H1 (cell line): Measurements from ENCODE around the gene SRCIN1. TPM values are rescaled to one million over a fixed set of nuclear protein-coding genes. Genes with fewer than 3 reads are reported as not detected.

Experiments
- CTCF ChIA-PET: fragments of 300-600 bp; sonication (Branson Sonifier 250); formaldehyde crosslinking; loops from one replicate; lab custom pipeline; 2021; ENCODE audit not compliant: partially characterized antibody; lab: Charles Lee
- POLR2A ChIA-PET: fragments of 300-600 bp; sonication (Branson Sonifier 250); formaldehyde crosslinking; loops from one replicate; lab custom pipeline; 2021; ENCODE audit warnings: inconsistent platforms; ENCODE audit not compliant: partially characterized antibody; lab: Charles Lee
- DNase-seq, 2 experiments: peaks; one replicate each; pipeline versions ENCODE4 v3.0.0 to v3.0.0-alpha.2; 2010 to 2022; ENCODE audit warnings: low spot score in 2 of 2, low read depth in 1 of 2, mixed read lengths in 1 of 2
- FAIRE-seq: peaks from 2 replicates; lab custom pipeline; 2011; peaks lifted over from hg19 to GRCh38; lab: Jason Lieb, UNC
- H2AFZ ChIP-seq: 2 replicates; pipeline ENCODE4 v1.8.1; 2012; ENCODE audit warnings: low read length, inconsistent platforms
- H2AK5ac ChIP-seq: 2 replicates; pipeline ENCODE4 v1.6.1; 2013; ENCODE audit warnings: low read depth, low read length
- H2BK120ac ChIP-seq: replicated peaks from 2 replicates; pipeline ENCODE3; 2013; ENCODE audit warnings: low read depth, low read length, inconsistent platforms
- H2BK12ac ChIP-seq: 2 replicates; pipeline ENCODE4 v1.6.1; 2013; ENCODE audit warnings: low read depth, low read length
- H2BK15ac ChIP-seq: 2 replicates; pipeline ENCODE4 v1.6.1; 2013; ENCODE audit warnings: low read length
- H2BK20ac ChIP-seq: 2 replicates; pipeline ENCODE4 v1.6.1; 2013; ENCODE audit warnings: low read length
- H2BK5ac ChIP-seq: 2 replicates; pipeline ENCODE4 v1.6.1; 2013; ENCODE audit warnings: low read depth, low read length
- H3K14ac ChIP-seq: 2 replicates; pipeline ENCODE4 v1.6.1; 2013; ENCODE audit warnings: inconsistent platforms; ENCODE audit not compliant: insufficient read length
- H3K18ac ChIP-seq: 2 replicates; pipeline ENCODE4 v1.6.1; 2013; ENCODE audit warnings: low read length; ENCODE audit errors: extremely low read depth
- H3K23ac ChIP-seq: 2 replicates; pipeline ENCODE4 v1.6.1; 2013; ENCODE audit warnings: inconsistent platforms; ENCODE audit not compliant: insufficient read length
- H3K23me2 ChIP-seq: 2 replicates; pipeline ENCODE4 v1.6.1; 2013; ENCODE audit warnings: low read depth, low read length
- H3K27ac ChIP-seq: 2 replicates; pipeline ENCODE4 v1.6.1; 2011; ENCODE audit warnings: low read depth, low read length, inconsistent platforms
- H3K27me3 ChIP-seq, 4 experiments: replicated peaks in 1 of 4; 1 replicate in 1 of 4; 2 replicates in 3 of 4; pipeline versions ENCODE4 v1.6.1 to v1.8.1; 2011 to 2013; ENCODE audit warnings: low read length in 3 of 4, mild to moderate bottlenecking in 3 of 4, inconsistent platforms in 2 of 4, mixed read lengths in 2 of 4, moderate library complexity in 1 of 4; ENCODE audit not compliant: control insufficient read depth in 3 of 4, insufficient read depth in 3 of 4; ENCODE audit errors: extremely low read depth in 1 of 4
- H3K36me3 ChIP-seq, 4 experiments: 2 replicates each; pipeline versions ENCODE4 v1.6.1 to v1.8.1; 2011 to 2013; ENCODE audit warnings: mild to moderate bottlenecking in 4 of 4, low read length in 3 of 4, moderate library complexity in 2 of 4, control low read depth in 1 of 4, inconsistent platforms in 1 of 4; ENCODE audit not compliant: insufficient read depth in 4 of 4, control insufficient read depth in 2 of 4
- H3K4ac ChIP-seq: replicated peaks from 2 replicates; pipeline ENCODE3; 2013; ENCODE audit warnings: low read length, low read depth, mixed read lengths, inconsistent platforms; ENCODE audit not compliant: insufficient read length
- H3K4me1 ChIP-seq, 4 experiments: replicated peaks in 1 of 4; 1 replicate in 1 of 4; 2 replicates in 3 of 4; pipeline versions ENCODE4 v1.6.1 to v1.8.1; 2011 to 2013; ENCODE audit warnings: low read length in 3 of 4, inconsistent platforms in 2 of 4, mixed read lengths in 1 of 4; ENCODE audit not compliant: insufficient read depth in 4 of 4, control insufficient read depth in 3 of 4
- H3K4me2 ChIP-seq, 2 experiments: 2 replicates each; pipeline versions ENCODE4 v1.6.1 to v1.8.1; 2011 to 2013; ENCODE audit warnings: low read depth in 2 of 2, low read length in 2 of 2, control low read depth in 1 of 2, inconsistent platforms in 1 of 2, mild to moderate bottlenecking in 1 of 2; ENCODE audit not compliant: insufficient read depth in 1 of 2
- H3K4me3 ChIP-seq, 4 experiments: fragments of 200-600, 300-600 bp in 1 of 4; sonication (generic), shearing (Covaris generic), sonication (Bioruptor Twin) in 1 of 4; 2 replicates each; pipeline versions ENCODE4 v1.5.1 to v1.8.1; 2011 to 2016; ENCODE audit warnings: low read length in 4 of 4, low read depth in 3 of 4, control low read depth in 2 of 4, inconsistent platforms in 2 of 4, mild to moderate bottlenecking in 2 of 4, mixed read lengths in 1 of 4, moderate library complexity in 1 of 4; ENCODE audit not compliant: insufficient read depth in 2 of 4; ENCODE audit errors: extremely low read depth in 1 of 4
- H3K56ac ChIP-seq: replicated peaks from 2 replicates; pipeline ENCODE3; 2013; ENCODE audit warnings: low read depth, mild to moderate bottlenecking, mixed read lengths, low read length, inconsistent platforms; ENCODE audit not compliant: insufficient read length
- H3K79me1 ChIP-seq: 2 replicates; pipeline ENCODE4 v1.6.1; 2013; ENCODE audit warnings: low read depth, low read length, control low read depth
- H3K79me2 ChIP-seq, 2 experiments: 2 replicates each; pipeline versions ENCODE4 v1.6.1 to v1.8.1; 2012 to 2013; ENCODE audit warnings: low read length in 2 of 2, mild to moderate bottlenecking in 2 of 2, inconsistent platforms in 1 of 2; ENCODE audit not compliant: insufficient read depth in 2 of 2, control insufficient read depth in 1 of 2
- H3K9ac ChIP-seq, 4 experiments: replicated peaks in 1 of 4; 1 replicate in 1 of 4; 2 replicates in 3 of 4; pipeline versions ENCODE4 v1.6.1 to v1.8.1; 2011 to 2013; ENCODE audit warnings: low read depth in 3 of 4, low read length in 3 of 4, control low read depth in 2 of 4, mild to moderate bottlenecking in 2 of 4, moderate library complexity in 2 of 4, inconsistent platforms in 1 of 4; ENCODE audit errors: extremely low read depth in 1 of 4
- H3K9me3 ChIP-seq, 2 experiments: 2 replicates each; pipeline versions ENCODE4 v1.6.1 to v1.8.1; 2012 to 2013; ENCODE audit warnings: mild to moderate bottlenecking in 2 of 2, moderate library complexity in 2 of 2, control low read depth in 1 of 2, inconsistent platforms in 1 of 2, low read depth in 1 of 2, low read length in 1 of 2, mixed read lengths in 1 of 2; ENCODE audit not compliant: insufficient read depth in 2 of 2
- H4K20me1 ChIP-seq, 2 experiments: replicated peaks in 1 of 2; 2 replicates each; pipeline versions ENCODE3 to v1.8.1; 2011 to 2013; ENCODE audit warnings: inconsistent platforms in 2 of 2, low read length in 2 of 2, mild to moderate bottlenecking in 1 of 2; ENCODE audit not compliant: insufficient read depth in 2 of 2, control insufficient read depth in 1 of 2
- H4K5ac ChIP-seq: 2 replicates; pipeline ENCODE4 v1.6.1; 2013; ENCODE audit warnings: low read length, low read depth, mixed read lengths, inconsistent platforms; ENCODE audit not compliant: insufficient read length
- H4K8ac ChIP-seq: 2 replicates; pipeline ENCODE4 v1.8.0; 2013; ENCODE audit warnings: mild to moderate bottlenecking, moderate library complexity, low read length, inconsistent platforms; ENCODE audit not compliant: insufficient read depth; ENCODE audit errors: extremely low read depth
- H4K91ac ChIP-seq: replicated peaks from 2 replicates; pipeline ENCODE3; 2013; ENCODE audit warnings: low read length, mixed read lengths, inconsistent platforms; ENCODE audit not compliant: insufficient read length
- ASH2L ChIP-seq: fragments of 200-600, 300-600 bp; sonication (generic); IDR thresholded peaks from one replicate; pipeline ENCODE4 v1.7.1; 2017; ENCODE audit warnings: low read length
- BRCA1 ChIP-seq: IDR thresholded peaks from 2 replicates; pipeline ENCODE4 v1.6.1; 2012; ENCODE audit warnings: low read depth, low read length, improper control_type of control experiment
- E2F6 ChIP-seq: IDR thresholded peaks from 2 replicates; pipeline ENCODE4 v1.6.1; 2012; ENCODE audit warnings: inconsistent platforms
- JUND ChIP-seq: IDR thresholded peaks from 2 replicates; pipeline ENCODE4 v1.6.1; 2011; ENCODE audit warnings: mild to moderate bottlenecking, improper control_type of control experiment, low read length
- MAX ChIP-seq: IDR thresholded peaks from 2 replicates; pipeline ENCODE4 v1.6.1; 2012; ENCODE audit warnings: inconsistent platforms
- PHF8 ChIP-seq: fragments of 200-600 bp; sonication (generic); conservative IDR thresholded peaks from 2 replicates; pipeline ENCODE4 v1.7.1; 2012; ENCODE audit warnings: low read depth, mild to moderate bottlenecking, inconsistent platforms, low read length, moderate library complexity
- TAF1 ChIP-seq: IDR thresholded peaks from 2 replicates; pipeline ENCODE4 v1.6.1; 2011; ENCODE audit warnings: mild to moderate bottlenecking, low read depth, low read length
- TCF12 ChIP-seq: IDR thresholded peaks from 2 replicates; pipeline ENCODE4 v1.6.1; 2011; ENCODE audit warnings: low read depth, mild to moderate bottlenecking, low read length
- WGBS, 2 experiments: shearing (Covaris generic) in 1 of 2; methylation state at CpG; one replicate each; pipeline versions ENCODE4 v1.1.6 to v1.1.7; 2013 to 2015; ENCODE audit warnings: low lambda C conversion rate in 2 of 2, mixed read lengths in 2 of 2, inconsistent platforms in 1 of 2, low coverage in 1 of 2, missing lambda C conversion rate in 1 of 2; ENCODE audit not compliant: insufficient replicate concordance in 2 of 2, insufficient coverage in 1 of 2, insufficient read length in 1 of 2; ENCODE audit errors: extremely low coverage in 1 of 2, missing lambda C conversion rate in 1 of 2; 5-methylcytosine and 5-hydroxymethylcytosine counted together
- polyA plus RNA-seq, 7 experiments: library from polyadenylated mRNA; depleted of rRNA in 3 of 7; stranded (reverse) in 5 of 7; unstranded in 2 of 7; fragments of >200 nt in 5 of 7; fragments of 200-250 nt in 2 of 7; gene quantifications; 1 replicate in 5 of 7; 2 replicates in 1 of 7; 4 replicates in 1 of 7; pipeline versions ENCODE4 v1.2.1 to v1.2.3, GENCODE V29; 2011 to 2013; ENCODE audit warnings: missing spikeins in 2 of 7, mixed read lengths in 2 of 7
- total RNA-seq: library from RNA; stranded (reverse); fragmentation: NEBNext Ultra II Directional; extraction: Animal tissue kit (Norgen Biotek cat#: 25700); gene quantifications from 2 replicates; pipeline ENCODE4 v1.2.1, GENCODE V29; 2021

SRCIN1 gene
- total and polyA plus RNA-seq, 2 of the 8 experiments (the other 6 are each of a cell fraction or from before 2014, with no cell fraction given), result 2.8 to 3.8 TPM

DNA sequence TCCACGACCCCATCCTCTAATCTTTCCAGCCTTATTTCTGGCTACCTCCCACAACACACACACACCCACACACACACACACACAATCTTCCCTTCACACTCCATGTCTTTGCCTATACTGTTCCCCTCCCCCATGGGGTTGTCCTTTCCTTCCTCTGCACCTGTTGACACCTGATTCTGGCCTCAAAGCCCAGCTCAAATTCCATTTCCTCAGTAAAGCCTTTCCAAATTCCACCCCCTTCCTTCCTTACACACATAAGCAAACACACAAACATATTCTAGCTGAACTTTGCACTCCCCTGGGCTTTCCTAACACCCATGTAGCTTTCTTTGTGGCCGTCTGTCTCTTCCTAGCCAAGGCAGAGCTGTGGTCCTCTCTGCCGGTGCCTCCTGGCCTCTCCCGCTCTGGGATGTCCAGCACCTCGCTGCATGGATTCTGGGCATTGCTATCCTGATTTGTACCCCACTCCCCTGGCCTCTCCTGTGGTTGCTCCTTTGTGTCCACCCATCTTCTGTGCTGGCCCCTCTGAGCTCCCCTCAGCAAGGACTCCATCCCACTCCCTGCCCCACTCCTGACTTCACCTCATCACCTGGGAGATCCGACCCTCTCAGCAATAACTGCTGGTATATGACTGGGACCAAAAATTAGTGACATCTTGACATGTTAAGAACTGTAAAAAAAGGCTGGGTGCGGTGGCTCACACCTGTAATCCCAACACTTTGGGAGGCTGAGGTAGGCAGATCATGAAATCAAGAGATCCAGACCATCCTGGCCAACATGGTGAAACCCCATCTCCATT, 8.4 kb upstream of the SRCIN1 start:
- no peak overlapping the region; the same call in 1 of the 2 replicates for H4K8ac ChIP-seq
- peaks cover 0 to 10% of the 10 kb centered on the region in 2 experiments; a peak in 2 of 4 replicates for H3K9me3 ChIP-seq
- H3K4me1 ChIP-seq, result peaks cover 9 to 18% (median 12%) of the 10 kb centered on the region in 4 experiments
- TF ChIP-seq ASH2L (peak; percentile 35), BRCA1 (no peak), PHF8 (no peak), JUND (no peak), TAF1 (no peak), MAX (no peak), E2F6 (no peak), TCF12 (0 out of 2 replicates have a peak, but pooled peaks have one; percentile 49)
- H3K14ac ChIP-seq, result no peak overlapping the region
- no peaks in the 10 kb centered on the region for H3K36me3 ChIP-seq
- no peaks in the 10 kb centered on the region for H3K79me1 ChIP-seq
- peak overlapping the region; percentile 33 for H4K91ac ChIP-seq
- no peaks in the 10 kb centered on the region for H4K20me1 ChIP-seq
- H2BK20ac ChIP-seq, result peak overlapping the region; percentile 95; the same call in 1 of the 2 replicates
- CTCF ChIA-PET, result interaction anchor here (0.7 to 30.7 kb wide), 4 partner anchors 9 to 56 kb away, joined by 3 to 795 read pairs (median 4); partner anchors contain the start of genes EPOP and SRCIN1
- peak overlapping the region; percentile 90; the same call in 1 of the 2 replicates for H2BK12ac ChIP-seq
- peak overlapping the region in 1 of 4 experiments; percentile 13; a peak in 1 of 8 replicates for H3K4me3 ChIP-seq
- peak overlapping the region in 1 of 2 experiments; percentile 20; a peak in 3 of 4 replicates for H3K4me2 ChIP-seq
- DNase-seq (no peak), FAIRE-seq (no peak)
- H3K9ac ChIP-seq, result no peak overlapping the region
- H4K5ac ChIP-seq, result no peak overlapping the region
- H2BK120ac ChIP-seq, result peak overlapping the region; percentile 26
- no peak overlapping the region for H3K4ac ChIP-seq
- peaks cover 4% of the 10 kb centered on the region; the same call in 1 of the 2 replicates for H3K23me2 ChIP-seq
- no peaks in the 10 kb centered on the region for H3K79me2 ChIP-seq
- no peak overlapping the region for H3K56ac ChIP-seq
- no peaks in the 10 kb centered on the region for H3K27me3 ChIP-seq
- no peak overlapping the region for H3K27ac ChIP-seq
- H3K18ac ChIP-seq, result peak overlapping the region; percentile 84
- 0 out of 2 replicates have a peak overlapping the region, but pooled peaks have one; percentile 70 for H2AK5ac ChIP-seq
- H3K23ac ChIP-seq, result no peak overlapping the region
- H2BK5ac ChIP-seq, result peak overlapping the region; percentile 49; the same call in 1 of the 2 replicates
- POLR2A ChIA-PET, result interaction anchor here (1.0 to 1.5 kb wide), 3 partner anchors 9 to 162 kb away, joined by 3 to 5 read pairs (median 4); no protein-coding TSS in a partner anchor
- H2BK15ac ChIP-seq, result 0 out of 2 replicates have a peak overlapping the region, but pooled peaks have one; percentile 53
- 84% methylated on average over 6 of the region's 7 CpGs; no CpG with 5 or more reads in 1 of the 2 experiments for WGBS, 2 experiments
- no peak overlapping the region for H2AFZ ChIP-seq
